RWPE2 (cell line): ENCODE results near the gene CNNM2.

Source experiments
- ATAC-seq: fragments of 200-7000 bp; cut with Tn5 transposase; 3 replicates; pipeline ENCODE4 v1.9.1; 2021; ENCODE audit warnings: low read depth
- DNase-seq: peaks from one replicate; pipeline ENCODE4 v3.0.0-alpha.2; 2020; ENCODE audit warnings: low spot score
- H3K27ac ChIP-seq: fragments of 450-650 bp; 2 replicates; pipeline ENCODE4 v1.5.1; 2017; ENCODE audit warnings: mild to moderate bottlenecking; ENCODE audit not compliant: poor library complexity, severe bottlenecking
- H3K27me3 ChIP-seq: fragments of 250-450 bp; sonication (Bioruptor Pico); 2 replicates; pipeline ENCODE4 v1.5.1; 2021; ENCODE audit warnings: mild to moderate bottlenecking, moderate library complexity; ENCODE audit not compliant: insufficient read depth, poor library complexity, severe bottlenecking
- H3K36me3 ChIP-seq: fragments of 250-450 bp; sonication (Bioruptor Pico); 2 replicates; pipeline ENCODE4 v1.5.1; 2020; ENCODE audit warnings: low read depth, mild to moderate bottlenecking, moderate library complexity
- H3K4me1 ChIP-seq: fragments of 250-450 bp; sonication (Bioruptor Pico); 2 replicates; pipeline ENCODE4 v1.5.1; 2021; ENCODE audit warnings: mild to moderate bottlenecking, moderate library complexity; ENCODE audit not compliant: insufficient read depth, poor library complexity, severe bottlenecking
- H3K4me3 ChIP-seq: fragments of 250-450 bp; sonication (Bioruptor Pico); 2 replicates; pipeline ENCODE4 v1.5.1; 2021; ENCODE audit warnings: mild to moderate bottlenecking, moderate library complexity; ENCODE audit not compliant: severe bottlenecking
- H3K9me3 ChIP-seq: fragments of 250-450 bp; sonication (Bioruptor Pico); 2 replicates; pipeline ENCODE4 v1.5.1; 2021; ENCODE audit warnings: mild to moderate bottlenecking, moderate library complexity; ENCODE audit not compliant: severe bottlenecking
- CTCF ChIP-seq: fragments of 450-650 bp; IDR thresholded peaks from one replicate; pipeline ENCODE4 v1.5.1; 2017; ENCODE audit warnings: mild to moderate bottlenecking, moderate library complexity; ENCODE audit not compliant: poor library complexity, severe bottlenecking

The CNNM2 gene

GRCh38 chr10:103038570-103038969 is 120.5 kb downstream of the CNNM2 start:
- no peak for TF ChIP-seq CTCF
- no peak for ATAC-seq
- no peaks in the 10 kb centered on the region for H3K36me3 ChIP-seq
- no peaks in the 10 kb centered on the region for H3K27me3 ChIP-seq
- no peak for DNase-seq
- H3K9me3 ChIP-seq: no peaks in the 10 kb centered on the region
- peaks cover 7% of the 10 kb centered on the region for H3K4me1 ChIP-seq
- no peak overlapping the region for H3K27ac ChIP-seq
- H3K4me3 ChIP-seq: no peak overlapping the region

GRCh38 chr10:103040418-103040817 is 122.3 kb downstream of the CNNM2 start:
- Histone ChIP-seq H3K4me1 (peaks cover 7% of the 10 kb centered on the region), H3K36me3 (no peaks in the 10 kb centered on the region), H3K27me3 (no peaks in the 10 kb centered on the region), H3K27ac (no peak overlapping the region), H3K9me3 (no peaks in the 10 kb centered on the region), H3K4me3 (no peak overlapping the region)
- DNase-seq: no peak
- ATAC-seq: peak; percentile 79
- TF ChIP-seq CTCF: no peak

- no peaks in the 10 kb centered on the region for H3K36me3 ChIP-seq
- no peak for TF ChIP-seq CTCF
- no peak overlapping the region for H3K4me3 ChIP-seq
- no peak overlapping the region for H3K27ac ChIP-seq
- H3K4me1 ChIP-seq: peaks cover 7% of the 10 kb centered on the region
- DNase-seq (no peak), ATAC-seq (no peak)
- no peaks in the 10 kb centered on the region for H3K9me3 ChIP-seq
- H3K27me3 ChIP-seq: no peaks in the 10 kb centered on the region
Observed at GRCh38 chr10:103041391-103041790, 123.3 kb downstream of the CNNM2 start.

GRCh38 chr10:103042129-103042528 is 124.0 kb downstream of the CNNM2 start:
- no peak overlapping the region for H3K4me3 ChIP-seq
- H3K9me3 ChIP-seq: no peaks in the 10 kb centered on the region
- H3K36me3 ChIP-seq: no peaks in the 10 kb centered on the region
- DNase-seq: no peak
- H3K27ac ChIP-seq: no peak overlapping the region
- TF ChIP-seq CTCF: no peak
- ATAC-seq: peak; percentile 51; the same call in 2 of the 3 replicates
- no peaks in the 10 kb centered on the region for H3K27me3 ChIP-seq
- peaks cover 7% of the 10 kb centered on the region for H3K4me1 ChIP-seq

- Histone ChIP-seq H3K27me3 (no peaks in the 10 kb centered on the region), H3K4me1 (peaks cover 7% of the 10 kb centered on the region), H3K9me3 (no peaks in the 10 kb centered on the region), H3K36me3 (no peaks in the 10 kb centered on the region), H3K27ac (no peak overlapping the region), H3K4me3 (no peak overlapping the region)
- ATAC-seq (no peak), DNase-seq (no peak)
- no peak for TF ChIP-seq CTCF
Observed at GRCh38 chr10:103042908-103043307, 124.8 kb downstream of the CNNM2 start.
